H1 (cell line): ENCODE results near the gene RBM25. TPM values are rescaled to one million over a fixed set of nuclear protein-coding genes. Genes with fewer than 3 reads are reported as not detected.

Source experiments
- EP300 ChIP-seq, 2 experiments: IDR thresholded peaks; 1 replicate in 1 of 2; 2 replicates in 1 of 2; pipeline ENCODE4 v1.6.1; 2011 to 2012; ENCODE audit warnings: low read depth in 2 of 2, low read length in 2 of 2, mild to moderate bottlenecking in 2 of 2, borderline replicate concordance in 1 of 2, inconsistent platforms in 1 of 2, moderate library complexity in 1 of 2
- NANOG ChIP-seq: IDR thresholded peaks from 2 replicates; pipeline ENCODE4 v1.6.1; 2011; ENCODE audit warnings: low read length, low read depth, mild to moderate bottlenecking, inconsistent platforms; ENCODE audit not compliant: insufficient read depth, poor library complexity, severe bottlenecking
- POLR2A ChIP-seq, 2 experiments: IDR thresholded peaks; 1 replicate in 1 of 2; 2 replicates in 1 of 2; pipeline ENCODE4 v1.6.1; 2011; ENCODE audit warnings: low read depth in 2 of 2, low read length in 2 of 2, mild to moderate bottlenecking in 2 of 2; ENCODE audit errors: control extremely low read depth in 1 of 2
- POLR2AphosphoS5 ChIP-seq: IDR thresholded peaks from 2 replicates; pipeline ENCODE4 v1.6.1; 2011; ENCODE audit warnings: low read depth, low read length
- RBBP5 ChIP-seq: IDR thresholded peaks from 2 replicates; pipeline ENCODE4 v1.7.1; 2012; ENCODE audit warnings: low read depth, mild to moderate bottlenecking, inconsistent platforms, low read length, moderate library complexity, borderline replicate concordance
- SAP30 ChIP-seq: fragments of 300-600 bp; sonication (generic); IDR thresholded peaks from 2 replicates; pipeline ENCODE4 v1.7.1; 2012; ENCODE audit warnings: low read length, moderate library complexity, mild to moderate bottlenecking, inconsistent platforms; ENCODE audit not compliant: insufficient read depth, insufficient replicate concordance
- SIN3A ChIP-seq, 2 experiments: IDR thresholded peaks in 1 of 2; conservative IDR thresholded peaks in 1 of 2; 2 replicates each; pipeline ENCODE4 v1.6.1; 2011 to 2012; ENCODE audit warnings: low read length in 2 of 2, improper control_type of control experiment in 1 of 2, low read depth in 1 of 2, mild to moderate bottlenecking in 1 of 2
- SIRT6 ChIP-seq: IDR thresholded peaks from one replicate; pipeline ENCODE4 v1.7.1; 2012; ENCODE audit warnings: low read length, inconsistent platforms
- SP1 ChIP-seq: IDR thresholded peaks from 2 replicates; pipeline ENCODE4 v1.6.1; 2011; ENCODE audit warnings: low read depth, low read length
- SP2 ChIP-seq: IDR thresholded peaks from 2 replicates; pipeline ENCODE4 v1.6.1; 2012; ENCODE audit warnings: mild to moderate bottlenecking, low read length, inconsistent platforms
- SP4 ChIP-seq: IDR thresholded peaks from 2 replicates; pipeline ENCODE4 v1.6.1; 2012; ENCODE audit warnings: low read length, inconsistent platforms
- SRF ChIP-seq: IDR thresholded peaks from 2 replicates; pipeline ENCODE4 v1.6.1; 2011; ENCODE audit warnings: mild to moderate bottlenecking, low read depth, low read length, moderate library complexity
- TAF1 ChIP-seq: IDR thresholded peaks from 2 replicates; pipeline ENCODE4 v1.6.1; 2011; ENCODE audit warnings: mild to moderate bottlenecking, low read depth, low read length
- TAF7 ChIP-seq: optimal IDR thresholded peaks from 2 replicates; pipeline ENCODE3; 2011; ENCODE audit warnings: low read depth, mild to moderate bottlenecking, inconsistent platforms, low read length, moderate library complexity, borderline replicate concordance
- TEAD4 ChIP-seq: IDR thresholded peaks from 2 replicates; pipeline ENCODE4 v1.6.1; 2012; ENCODE audit warnings: low read depth, low read length, inconsistent platforms, mixed read lengths
- polyA plus RNA-seq, 7 experiments: library from polyadenylated mRNA; depleted of rRNA in 3 of 7; stranded (reverse) in 5 of 7; unstranded in 2 of 7; fragments of >200 nt in 5 of 7; fragments of 200-250 nt in 2 of 7; gene quantifications; 1 replicate in 5 of 7; 2 replicates in 1 of 7; 4 replicates in 1 of 7; pipeline versions ENCODE4 v1.2.1 to v1.2.3, GENCODE V29; 2011 to 2013; ENCODE audit warnings: missing spikeins in 2 of 7, mixed read lengths in 2 of 7
- total RNA-seq: library from RNA; stranded (reverse); fragmentation: NEBNext Ultra II Directional; extraction: Animal tissue kit (Norgen Biotek cat#: 25700); gene quantifications from 2 replicates; pipeline ENCODE4 v1.2.1, GENCODE V29; 2021

Gene RBM25
- total and polyA plus RNA-seq, 2 of the 8 experiments (the other 6 are each of a cell fraction or from before 2014, with no cell fraction given): 25.6 to 134 TPM

DNA sequence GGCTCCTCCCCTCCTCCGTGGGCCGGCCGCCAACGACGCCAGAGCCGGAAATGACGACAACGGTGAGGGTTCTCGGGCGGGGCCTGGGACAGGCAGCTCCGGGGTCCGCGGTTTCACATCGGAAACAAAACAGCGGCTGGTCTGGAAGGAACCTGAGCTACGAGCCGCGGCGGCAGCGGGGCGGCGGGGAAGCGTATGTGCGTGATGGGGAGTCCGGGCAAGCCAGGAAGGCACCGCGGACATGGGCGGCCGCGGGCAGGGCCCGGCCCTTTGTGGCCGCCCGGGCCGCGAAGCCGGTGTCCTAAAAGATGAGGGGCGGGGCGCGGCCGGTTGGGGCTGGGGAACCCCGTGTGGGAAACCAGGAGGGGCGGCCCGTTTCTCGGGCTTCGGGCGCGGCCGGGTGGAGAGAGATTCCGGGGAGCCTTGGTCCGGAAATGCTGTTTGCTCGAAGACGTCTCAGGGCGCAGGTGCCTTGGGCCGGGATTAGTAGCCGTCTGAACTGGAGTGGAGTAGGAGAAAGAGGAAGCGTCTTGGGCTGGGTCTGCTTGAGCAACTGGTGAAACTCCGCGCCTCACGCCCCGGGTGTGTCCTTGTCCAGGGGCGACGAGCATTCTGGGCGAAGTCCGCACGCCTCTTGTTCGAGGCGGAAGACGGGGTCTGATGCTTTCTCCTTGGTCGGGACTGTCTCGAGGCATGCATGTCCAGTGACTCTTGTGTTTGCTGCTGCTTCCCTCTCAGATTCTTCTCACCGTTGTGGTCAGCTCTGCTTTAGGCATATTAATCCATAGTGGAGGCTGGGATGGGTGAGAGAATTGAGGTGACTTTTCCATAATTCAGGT is 78.3 kb downstream of the RBM25 start, which contains the start of gene PSEN1 (continued):
- no peak for TF ChIP-seq SP1
- peak; percentile 56 for TF ChIP-seq SAP30
- TF ChIP-seq SIRT6: no peak
- TF ChIP-seq POLR2A (IDR thresholded peaks at IDR 0.05; ENCODE audit: control extremely low read depth in 1 of 2, low read depth in 2 of 2, low read length in 2 of 2): peak; percentile 76 to 92
- 0 out of 3 replicates have a peak, but pooled peaks of 1 of the 2 experiments have one; percentile 35 for TF ChIP-seq EP300 (IDR thresholded peaks at IDR 0.05; ENCODE audit: borderline replicate concordance in 1 of 2, low read depth in 2 of 2, low read length in 2 of 2)
- TF ChIP-seq NANOG: no peak
- TF ChIP-seq SP2: no peak
- peak; percentile 86 for TF ChIP-seq TAF7
- TF ChIP-seq TAF1: peak; percentile 90
- peak; percentile 52 to 64; a peak in 1 of 4 replicates for TF ChIP-seq SIN3A (conservative IDR thresholded peaks at IDR 0.05 in 1 of 2, IDR thresholded peaks at IDR 0.05 in 1 of 2; ENCODE audit: low read depth in 1 of 2, low read length in 2 of 2)
- no peak for TF ChIP-seq TEAD4
- TF ChIP-seq SRF: no peak
- no peak for TF ChIP-seq RBBP5
- no peak for TF ChIP-seq SP4
- peak; percentile 90 for TF ChIP-seq POLR2AphosphoS5
